H1 (cell line): ENCODE data around the gene MUC16. TPM values are rescaled to one million over a fixed set of nuclear protein-coding genes. Genes with fewer than 3 reads are reported as not detected.

ENCODE experiments used
- CTCF ChIA-PET: fragments of 300-600 bp; sonication (Branson Sonifier 250); formaldehyde crosslinking; loops from one replicate; lab custom pipeline; 2021; ENCODE audit not compliant: partially characterized antibody; lab: Charles Lee
- POLR2A ChIA-PET: fragments of 300-600 bp; sonication (Branson Sonifier 250); formaldehyde crosslinking; loops from one replicate; lab custom pipeline; 2021; ENCODE audit warnings: inconsistent platforms; ENCODE audit not compliant: partially characterized antibody; lab: Charles Lee
- DNase-seq, 2 experiments: peaks; one replicate each; pipeline versions ENCODE4 v3.0.0 to v3.0.0-alpha.2; 2010 to 2022; ENCODE audit warnings: low spot score in 2 of 2, low read depth in 1 of 2, mixed read lengths in 1 of 2
- FAIRE-seq: peaks from 2 replicates; lab custom pipeline; 2011; peaks lifted over from hg19 to GRCh38; lab: Jason Lieb, UNC
- H2AFZ ChIP-seq: 2 replicates; pipeline ENCODE4 v1.8.1; 2012; ENCODE audit warnings: low read length, inconsistent platforms
- H2AK5ac ChIP-seq: 2 replicates; pipeline ENCODE4 v1.6.1; 2013; ENCODE audit warnings: low read depth, low read length
- H2BK120ac ChIP-seq: replicated peaks from 2 replicates; pipeline ENCODE3; 2013; ENCODE audit warnings: low read depth, low read length, inconsistent platforms
- H2BK12ac ChIP-seq: 2 replicates; pipeline ENCODE4 v1.6.1; 2013; ENCODE audit warnings: low read depth, low read length
- H2BK15ac ChIP-seq: 2 replicates; pipeline ENCODE4 v1.6.1; 2013; ENCODE audit warnings: low read length
- H2BK20ac ChIP-seq: 2 replicates; pipeline ENCODE4 v1.6.1; 2013; ENCODE audit warnings: low read length
- H2BK5ac ChIP-seq: 2 replicates; pipeline ENCODE4 v1.6.1; 2013; ENCODE audit warnings: low read depth, low read length
- H3K14ac ChIP-seq: 2 replicates; pipeline ENCODE4 v1.6.1; 2013; ENCODE audit warnings: inconsistent platforms; ENCODE audit not compliant: insufficient read length
- H3K18ac ChIP-seq: 2 replicates; pipeline ENCODE4 v1.6.1; 2013; ENCODE audit warnings: low read length; ENCODE audit errors: extremely low read depth
- H3K23ac ChIP-seq: 2 replicates; pipeline ENCODE4 v1.6.1; 2013; ENCODE audit warnings: inconsistent platforms; ENCODE audit not compliant: insufficient read length
- H3K23me2 ChIP-seq: 2 replicates; pipeline ENCODE4 v1.6.1; 2013; ENCODE audit warnings: low read depth, low read length
- H3K27ac ChIP-seq: 2 replicates; pipeline ENCODE4 v1.6.1; 2011; ENCODE audit warnings: low read depth, low read length, inconsistent platforms
- H3K27me3 ChIP-seq, 4 experiments: replicated peaks in 1 of 4; 1 replicate in 1 of 4; 2 replicates in 3 of 4; pipeline versions ENCODE4 v1.6.1 to v1.8.1; 2011 to 2013; ENCODE audit warnings: low read length in 3 of 4, mild to moderate bottlenecking in 3 of 4, inconsistent platforms in 2 of 4, mixed read lengths in 2 of 4, moderate library complexity in 1 of 4; ENCODE audit not compliant: control insufficient read depth in 3 of 4, insufficient read depth in 3 of 4; ENCODE audit errors: extremely low read depth in 1 of 4
- H3K36me3 ChIP-seq, 4 experiments: 2 replicates each; pipeline versions ENCODE4 v1.6.1 to v1.8.1; 2011 to 2013; ENCODE audit warnings: mild to moderate bottlenecking in 4 of 4, low read length in 3 of 4, moderate library complexity in 2 of 4, control low read depth in 1 of 4, inconsistent platforms in 1 of 4; ENCODE audit not compliant: insufficient read depth in 4 of 4, control insufficient read depth in 2 of 4
- H3K4ac ChIP-seq: replicated peaks from 2 replicates; pipeline ENCODE3; 2013; ENCODE audit warnings: low read length, low read depth, mixed read lengths, inconsistent platforms; ENCODE audit not compliant: insufficient read length
- H3K4me1 ChIP-seq, 4 experiments: replicated peaks in 1 of 4; 1 replicate in 1 of 4; 2 replicates in 3 of 4; pipeline versions ENCODE4 v1.6.1 to v1.8.1; 2011 to 2013; ENCODE audit warnings: low read length in 3 of 4, inconsistent platforms in 2 of 4, mixed read lengths in 1 of 4; ENCODE audit not compliant: insufficient read depth in 4 of 4, control insufficient read depth in 3 of 4
- H3K4me2 ChIP-seq, 2 experiments: 2 replicates each; pipeline versions ENCODE4 v1.6.1 to v1.8.1; 2011 to 2013; ENCODE audit warnings: low read depth in 2 of 2, low read length in 2 of 2, control low read depth in 1 of 2, inconsistent platforms in 1 of 2, mild to moderate bottlenecking in 1 of 2; ENCODE audit not compliant: insufficient read depth in 1 of 2
- H3K4me3 ChIP-seq, 4 experiments: fragments of 200-600, 300-600 bp in 1 of 4; sonication (generic), shearing (Covaris generic), sonication (Bioruptor Twin) in 1 of 4; 2 replicates each; pipeline versions ENCODE4 v1.5.1 to v1.8.1; 2011 to 2016; ENCODE audit warnings: low read length in 4 of 4, low read depth in 3 of 4, control low read depth in 2 of 4, inconsistent platforms in 2 of 4, mild to moderate bottlenecking in 2 of 4, mixed read lengths in 1 of 4, moderate library complexity in 1 of 4; ENCODE audit not compliant: insufficient read depth in 2 of 4; ENCODE audit errors: extremely low read depth in 1 of 4
- H3K56ac ChIP-seq: replicated peaks from 2 replicates; pipeline ENCODE3; 2013; ENCODE audit warnings: low read depth, mild to moderate bottlenecking, mixed read lengths, low read length, inconsistent platforms; ENCODE audit not compliant: insufficient read length
- H3K79me1 ChIP-seq: 2 replicates; pipeline ENCODE4 v1.6.1; 2013; ENCODE audit warnings: low read depth, low read length, control low read depth
- H3K79me2 ChIP-seq, 2 experiments: 2 replicates each; pipeline versions ENCODE4 v1.6.1 to v1.8.1; 2012 to 2013; ENCODE audit warnings: low read length in 2 of 2, mild to moderate bottlenecking in 2 of 2, inconsistent platforms in 1 of 2; ENCODE audit not compliant: insufficient read depth in 2 of 2, control insufficient read depth in 1 of 2
- H3K9ac ChIP-seq, 4 experiments: replicated peaks in 1 of 4; 1 replicate in 1 of 4; 2 replicates in 3 of 4; pipeline versions ENCODE4 v1.6.1 to v1.8.1; 2011 to 2013; ENCODE audit warnings: low read depth in 3 of 4, low read length in 3 of 4, control low read depth in 2 of 4, mild to moderate bottlenecking in 2 of 4, moderate library complexity in 2 of 4, inconsistent platforms in 1 of 4; ENCODE audit errors: extremely low read depth in 1 of 4
- H3K9me3 ChIP-seq, 2 experiments: 2 replicates each; pipeline versions ENCODE4 v1.6.1 to v1.8.1; 2012 to 2013; ENCODE audit warnings: mild to moderate bottlenecking in 2 of 2, moderate library complexity in 2 of 2, control low read depth in 1 of 2, inconsistent platforms in 1 of 2, low read depth in 1 of 2, low read length in 1 of 2, mixed read lengths in 1 of 2; ENCODE audit not compliant: insufficient read depth in 2 of 2
- H4K20me1 ChIP-seq, 2 experiments: replicated peaks in 1 of 2; 2 replicates each; pipeline versions ENCODE3 to v1.8.1; 2011 to 2013; ENCODE audit warnings: inconsistent platforms in 2 of 2, low read length in 2 of 2, mild to moderate bottlenecking in 1 of 2; ENCODE audit not compliant: insufficient read depth in 2 of 2, control insufficient read depth in 1 of 2
- H4K5ac ChIP-seq: 2 replicates; pipeline ENCODE4 v1.6.1; 2013; ENCODE audit warnings: low read length, low read depth, mixed read lengths, inconsistent platforms; ENCODE audit not compliant: insufficient read length
- H4K8ac ChIP-seq: 2 replicates; pipeline ENCODE4 v1.8.0; 2013; ENCODE audit warnings: mild to moderate bottlenecking, moderate library complexity, low read length, inconsistent platforms; ENCODE audit not compliant: insufficient read depth; ENCODE audit errors: extremely low read depth
- H4K91ac ChIP-seq: replicated peaks from 2 replicates; pipeline ENCODE3; 2013; ENCODE audit warnings: low read length, mixed read lengths, inconsistent platforms; ENCODE audit not compliant: insufficient read length
- CTBP2 ChIP-seq: IDR thresholded peaks from 2 replicates; pipeline ENCODE4 v1.7.0; 2011; ENCODE audit warnings: borderline replicate concordance, mild to moderate bottlenecking, moderate library complexity, mixed read lengths, low read length; ENCODE audit not compliant: insufficient read depth, insufficient read length
- WGBS, 2 experiments: shearing (Covaris generic) in 1 of 2; methylation state at CpG; one replicate each; pipeline versions ENCODE4 v1.1.6 to v1.1.7; 2013 to 2015; ENCODE audit warnings: low lambda C conversion rate in 2 of 2, mixed read lengths in 2 of 2, inconsistent platforms in 1 of 2, low coverage in 1 of 2, missing lambda C conversion rate in 1 of 2; ENCODE audit not compliant: insufficient replicate concordance in 2 of 2, insufficient coverage in 1 of 2, insufficient read length in 1 of 2; ENCODE audit errors: extremely low coverage in 1 of 2, missing lambda C conversion rate in 1 of 2; 5-methylcytosine and 5-hydroxymethylcytosine counted together
- polyA plus RNA-seq, 7 experiments: library from polyadenylated mRNA; depleted of rRNA in 3 of 7; stranded (reverse) in 5 of 7; unstranded in 2 of 7; fragments of >200 nt in 5 of 7; fragments of 200-250 nt in 2 of 7; gene quantifications; 1 replicate in 5 of 7; 2 replicates in 1 of 7; 4 replicates in 1 of 7; pipeline versions ENCODE4 v1.2.1 to v1.2.3, GENCODE V29; 2011 to 2013; ENCODE audit warnings: missing spikeins in 2 of 7, mixed read lengths in 2 of 7
- total RNA-seq: library from RNA; stranded (reverse); fragmentation: NEBNext Ultra II Directional; extraction: Animal tissue kit (Norgen Biotek cat#: 25700); gene quantifications from 2 replicates; pipeline ENCODE4 v1.2.1, GENCODE V29; 2021

MUC16 gene
- total and polyA plus RNA-seq, 2 of the 8 experiments (the other 6 are each of a cell fraction or from before 2014, with no cell fraction given): 0.17 to 0.60 TPM

DNA sequence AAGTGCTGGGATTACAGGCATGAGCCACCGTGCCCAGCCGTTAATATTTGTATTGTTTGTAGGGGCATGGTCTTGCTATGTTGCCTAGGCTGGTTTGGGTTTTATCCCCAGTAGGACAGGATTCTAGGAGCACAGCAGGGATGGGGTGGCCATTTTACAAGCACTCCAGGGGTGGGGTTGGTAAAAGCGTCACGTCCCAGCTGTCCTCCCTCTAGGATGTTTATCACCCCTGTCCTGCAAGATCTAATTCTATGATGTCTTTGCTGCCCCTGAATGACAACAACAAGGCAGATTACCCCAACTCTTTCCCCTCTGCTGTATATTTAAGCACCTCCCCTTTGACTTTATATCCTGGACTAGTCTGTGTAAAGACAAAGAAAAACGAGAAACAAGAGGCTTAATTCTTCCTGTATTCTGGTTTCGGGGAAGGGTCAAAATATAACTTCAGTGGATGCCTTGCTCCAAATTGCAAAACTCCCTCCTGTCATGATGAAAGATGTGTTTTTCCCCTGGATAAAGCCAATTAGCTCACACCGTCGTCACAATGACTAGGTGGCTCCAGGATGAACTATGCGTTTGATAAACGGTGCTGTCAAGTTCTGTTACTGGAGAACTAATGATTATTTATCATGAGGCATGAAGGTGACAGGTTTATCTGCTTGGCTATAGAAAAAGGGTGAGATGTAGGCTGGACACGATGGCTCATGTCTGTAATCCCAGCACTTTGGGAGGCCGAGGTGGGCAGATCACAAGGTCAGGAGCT is 48.9 kb upstream of the MUC16 start:
- ChIA-PET POLR2A (no interaction called here), CTCF (no interaction called here)
- H3K23me2 ChIP-seq: no peaks in the 10 kb centered on the region; the same call in 1 of the 2 replicates
- no peak overlapping the region for H3K4me2 ChIP-seq
- H2BK120ac ChIP-seq: no peak overlapping the region
- H3K36me3 ChIP-seq: no peaks in the 10 kb centered on the region
- H3K56ac ChIP-seq: no peak overlapping the region
- H2BK12ac ChIP-seq: no peak overlapping the region
- H2AK5ac ChIP-seq: no peak overlapping the region
- H3K9ac ChIP-seq: no peak overlapping the region
- no peak overlapping the region for H2BK20ac ChIP-seq
- H4K91ac ChIP-seq: no peak overlapping the region
- no peak overlapping the region for H4K8ac ChIP-seq
- WGBS, 2 experiments: 86% methylated on average over 12 of the region's 12 CpGs; no CpG with 5 or more reads in 1 of the 2 experiments
- H4K20me1 ChIP-seq: no peaks in the 10 kb centered on the region
- no peak overlapping the region for H3K27ac ChIP-seq
- H3K4me1 ChIP-seq: peaks cover 4 to 16% (median 6%) of the 10 kb centered on the region in 4 experiments; a peak in 6 of 7 replicates
- H3K79me1 ChIP-seq: no peaks in the 10 kb centered on the region
- H2BK5ac ChIP-seq: no peak overlapping the region
- no peak overlapping the region for H3K14ac ChIP-seq
- no peak overlapping the region for H2BK15ac ChIP-seq
- peak overlapping the region; percentile 17; the same call in 1 of the 2 replicates for H2AFZ ChIP-seq
- H3K9me3 ChIP-seq: no peaks in the 10 kb centered on the region
- no peak for FAIRE-seq
- no peak overlapping the region for H4K5ac ChIP-seq
- no peak overlapping the region for H3K18ac ChIP-seq
- H3K4ac ChIP-seq: no peak overlapping the region
- no peak overlapping the region for H3K4me3 ChIP-seq
- no peaks in the 10 kb centered on the region for H3K27me3 ChIP-seq
- DNase-seq: no peak
- TF ChIP-seq CTBP2: no peak
- H3K23ac ChIP-seq: no peak overlapping the region
- no peaks in the 10 kb centered on the region for H3K79me2 ChIP-seq
